Left renal pelvis (tissue), 4 donors: ENCODE measurements around the gene PKHD1. TPM values are rescaled to one million over a fixed set of nuclear protein-coding genes. Genes with fewer than 3 reads are reported as not detected.
"Not testable (repeated sequence)": the region's sequence is repeated elsewhere in the genome, so short reads cannot be mapped to it uniquely, and the experiment has no call there.

Experiments used
- DNase-seq, 4 donors: peaks; one replicate each; pipeline ENCODE4 v3.0.0-alpha.2; 2013; ENCODE audit warnings: low read depth in 4 of 4, low spot score in 3 of 4
- polyA plus RNA-seq, 4 donors: library from polyadenylated mRNA; unstranded; fragments of 120-200 nt; gene quantifications; one replicate each; pipeline ENCODE4 v1.2.1, GENCODE V29; 2013; ENCODE audit not compliant: insufficient read length in 4 of 4

Gene PKHD1
- polyA plus RNA-seq, 4 donors, result 0.41 to 23.8 (median 20.8) TPM

DNA sequence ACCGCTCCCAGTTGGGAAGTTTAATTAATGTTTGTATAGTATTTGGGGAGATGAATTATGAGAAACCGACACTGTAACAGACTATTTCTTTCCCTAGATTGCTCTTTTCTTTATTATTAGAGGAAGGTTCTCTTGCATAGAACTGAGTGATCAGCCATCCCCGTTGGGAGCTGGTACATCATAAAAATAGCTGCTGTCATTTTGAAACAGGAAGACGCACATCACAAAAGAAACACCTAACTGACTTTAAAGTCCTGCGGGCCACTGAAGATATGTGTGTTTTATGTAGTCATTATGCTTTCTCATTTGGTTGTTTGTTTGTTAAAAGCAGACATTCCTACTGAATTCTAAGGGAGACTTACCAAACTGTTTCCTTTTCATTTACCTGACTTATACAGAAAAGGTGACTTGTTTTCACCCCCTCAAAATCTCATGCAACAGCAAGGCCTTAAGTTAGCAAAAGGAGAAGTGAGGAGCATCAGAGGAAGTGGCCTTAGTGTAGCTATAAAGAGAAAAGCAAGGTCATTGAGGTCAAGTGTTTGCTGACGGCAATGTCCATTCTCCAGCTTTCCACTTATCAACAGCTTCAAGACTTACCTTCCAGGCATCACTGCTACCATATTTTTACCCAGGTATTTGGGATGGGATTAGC lies 91.0 kb downstream of the PKHD1 start:
- no peak for DNase-seq

DNA sequence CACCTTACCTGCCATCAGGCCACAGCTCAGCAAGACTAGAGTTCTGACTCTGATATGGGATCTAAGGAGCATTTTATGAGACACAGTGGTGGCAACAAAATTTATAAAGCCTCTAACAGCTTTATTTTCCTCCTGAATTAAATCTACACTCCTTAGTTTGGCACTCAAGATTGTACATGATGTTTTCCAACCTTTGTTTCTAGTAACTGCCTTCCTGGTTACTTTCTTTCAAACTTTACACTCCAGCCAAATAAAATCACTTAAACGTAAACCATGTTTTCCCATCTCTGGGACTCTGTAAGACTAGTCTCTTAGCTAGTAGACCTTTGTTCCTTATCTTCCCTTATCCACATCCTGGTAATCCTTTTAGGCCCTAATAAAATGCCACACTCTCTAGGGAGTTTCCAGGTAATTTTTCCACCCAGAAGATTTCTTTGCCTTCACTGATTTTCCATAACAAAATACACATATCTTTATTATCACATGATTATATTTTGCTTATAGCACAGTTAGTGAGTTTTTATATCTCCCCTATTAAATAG lies 92.1 kb downstream of the PKHD1 start:
- DNase-seq, result no peak

DNA sequence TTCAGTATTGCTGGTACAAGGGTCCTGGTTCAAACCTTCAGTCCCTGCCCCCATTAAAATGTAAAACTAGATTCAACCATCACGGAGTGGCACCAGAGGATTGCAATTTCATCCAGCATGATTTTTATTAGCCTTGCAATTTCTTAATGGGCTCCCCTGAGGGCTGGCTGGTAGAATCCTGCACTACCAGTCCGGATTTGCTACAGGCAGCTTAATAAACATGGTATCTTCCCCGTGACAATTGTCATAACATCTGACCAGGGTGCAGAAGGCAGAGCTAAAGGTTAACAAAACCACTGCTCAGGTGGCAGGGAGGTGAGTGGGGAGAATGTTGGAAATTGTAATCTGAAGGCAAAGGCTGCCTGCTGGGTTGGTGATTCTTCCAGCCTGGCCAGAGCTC lies 94.5 kb downstream of the PKHD1 start:
- DNase-seq, result no peak

DNA sequence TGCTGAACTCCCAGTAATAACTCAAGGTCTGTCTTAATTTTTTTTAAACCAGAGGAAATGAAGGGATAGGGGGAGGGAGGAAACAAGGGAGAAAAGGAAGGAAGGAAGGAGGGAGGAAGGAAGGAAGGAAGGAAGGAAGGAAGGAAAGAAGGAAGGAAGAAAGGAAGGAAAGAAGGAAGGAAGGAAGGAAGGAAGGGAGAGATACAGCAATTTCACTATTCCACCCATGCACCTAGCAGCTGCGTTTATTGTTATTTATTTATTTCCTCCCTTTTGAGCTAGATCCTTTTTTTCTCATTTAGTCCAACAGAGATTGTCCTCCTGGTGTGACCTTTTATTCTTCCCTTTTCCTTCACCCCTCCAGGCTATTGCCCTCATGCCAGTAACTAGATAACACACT lies 97.6 kb downstream of the PKHD1 start:
- no peak for DNase-seq

DNA sequence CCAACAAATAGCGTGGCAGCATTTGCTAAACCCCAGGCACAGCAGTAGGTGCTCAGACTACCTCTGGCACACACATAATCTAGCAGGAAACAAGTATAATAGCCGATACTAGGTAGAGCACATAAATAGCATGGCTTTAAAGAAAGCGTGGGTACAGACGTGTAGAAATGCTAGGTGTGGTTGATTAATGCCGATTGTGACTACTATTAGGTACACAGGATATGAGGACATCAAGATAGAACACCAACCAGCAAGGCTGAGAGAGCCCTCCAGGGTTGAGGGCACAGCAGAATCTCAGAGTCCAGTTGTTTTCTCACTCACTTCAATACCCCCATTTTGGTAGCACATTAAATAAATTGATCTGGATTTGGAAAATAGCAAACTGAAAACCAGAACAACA lies 100.5 kb downstream of the PKHD1 start:
- DNase-seq, result no peak

DNA sequence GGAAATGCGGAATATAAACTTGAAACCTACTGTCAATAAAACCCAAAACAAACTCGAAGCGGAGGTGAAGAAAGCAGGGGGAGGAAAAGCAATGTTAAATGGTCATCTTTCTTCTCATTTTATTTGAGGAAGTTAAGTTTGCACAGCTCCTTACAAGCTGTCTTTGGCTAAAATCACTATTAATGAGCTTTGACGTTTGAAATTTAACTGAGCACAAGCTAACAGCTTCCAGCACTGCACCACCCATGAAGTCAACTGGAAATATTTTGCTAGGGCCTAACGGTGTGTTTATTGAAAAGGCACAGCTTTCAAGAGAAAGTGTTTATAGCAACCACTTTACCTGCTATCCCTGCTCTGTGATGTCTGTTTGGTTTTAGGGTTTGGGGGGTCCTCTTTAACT lies 103.8 kb downstream of the PKHD1 start:
- no peak for DNase-seq

DNA sequence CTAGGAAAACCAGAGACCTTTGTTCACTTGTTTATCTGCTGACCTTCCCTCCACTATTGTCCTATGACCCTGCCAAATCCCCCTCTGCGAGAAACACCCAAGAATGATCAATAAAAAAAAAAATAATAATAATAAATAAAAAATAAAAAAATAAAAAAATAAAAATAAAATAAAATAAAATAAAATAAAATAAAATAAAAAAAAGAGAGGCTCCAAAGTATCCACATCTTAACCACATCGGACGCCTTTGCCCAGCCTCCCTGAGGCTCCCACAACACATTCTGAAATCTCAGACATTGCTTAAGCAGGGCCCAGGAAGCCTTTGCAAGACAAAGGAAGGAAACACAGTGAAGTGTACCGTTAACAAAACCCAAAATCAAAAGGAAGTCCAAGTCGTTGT lies 104.7 kb downstream of the PKHD1 start:
- not testable (repeated sequence) for DNase-seq

DNA sequence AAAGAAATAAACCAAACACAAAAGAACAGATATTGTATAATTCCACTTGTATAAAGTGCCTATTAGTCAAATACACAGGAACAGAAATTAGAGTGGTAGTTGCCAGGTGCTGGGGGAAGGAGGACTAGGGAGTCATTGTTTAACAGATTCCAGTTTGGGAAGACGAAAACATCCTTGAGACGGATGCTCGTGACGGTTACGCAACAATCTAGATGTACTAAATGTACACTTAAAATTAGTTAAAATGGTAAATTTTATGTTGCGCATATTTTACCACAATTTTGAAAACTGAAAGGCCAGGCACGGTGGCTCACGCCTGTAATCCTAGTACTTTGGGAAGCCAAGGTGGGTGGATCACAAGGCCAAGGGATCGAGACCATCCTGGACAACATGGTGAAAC lies 111.0 kb downstream of the PKHD1 start:
- DNase-seq, result no peak

DNA sequence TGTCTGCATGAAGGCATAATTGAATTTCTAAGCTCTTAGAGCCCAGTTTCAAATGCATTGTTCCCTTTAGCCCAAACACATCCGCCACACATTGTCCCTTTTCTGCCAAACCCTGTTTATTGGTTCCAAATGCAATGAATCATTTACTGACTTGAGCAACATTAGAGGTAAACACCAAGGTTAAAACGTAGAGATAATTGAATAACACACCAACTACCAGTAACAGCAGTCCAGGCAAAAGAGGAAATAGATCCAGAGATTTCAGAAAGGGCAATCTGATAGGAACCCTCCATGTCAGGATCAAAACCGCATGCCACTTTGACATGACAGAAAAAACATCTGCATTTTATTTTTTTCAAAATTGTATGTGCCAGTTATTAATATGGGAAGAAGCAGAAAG lies 114.8 kb downstream of the PKHD1 start:
- DNase-seq, result no peak

DNA sequence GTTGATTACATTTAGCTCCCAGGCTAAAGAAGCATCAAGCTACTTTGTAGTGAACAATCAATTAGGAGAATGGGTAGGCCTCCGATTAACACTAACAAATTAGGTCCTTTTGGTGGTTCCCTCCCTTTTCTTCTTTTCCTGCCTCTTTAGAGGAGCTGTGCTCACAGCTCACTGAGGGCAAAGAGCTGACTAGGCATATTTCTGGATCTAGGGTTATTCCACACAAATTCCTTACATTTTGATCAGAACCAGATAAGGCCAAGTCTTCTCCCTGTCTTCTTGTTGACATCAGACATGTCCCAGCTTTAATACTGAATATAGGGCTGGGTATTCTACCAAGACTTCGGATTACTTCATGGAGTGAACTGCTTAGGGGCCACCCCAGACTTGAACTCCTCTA lies 119.1 kb downstream of the PKHD1 start:
- no peak for DNase-seq

DNA sequence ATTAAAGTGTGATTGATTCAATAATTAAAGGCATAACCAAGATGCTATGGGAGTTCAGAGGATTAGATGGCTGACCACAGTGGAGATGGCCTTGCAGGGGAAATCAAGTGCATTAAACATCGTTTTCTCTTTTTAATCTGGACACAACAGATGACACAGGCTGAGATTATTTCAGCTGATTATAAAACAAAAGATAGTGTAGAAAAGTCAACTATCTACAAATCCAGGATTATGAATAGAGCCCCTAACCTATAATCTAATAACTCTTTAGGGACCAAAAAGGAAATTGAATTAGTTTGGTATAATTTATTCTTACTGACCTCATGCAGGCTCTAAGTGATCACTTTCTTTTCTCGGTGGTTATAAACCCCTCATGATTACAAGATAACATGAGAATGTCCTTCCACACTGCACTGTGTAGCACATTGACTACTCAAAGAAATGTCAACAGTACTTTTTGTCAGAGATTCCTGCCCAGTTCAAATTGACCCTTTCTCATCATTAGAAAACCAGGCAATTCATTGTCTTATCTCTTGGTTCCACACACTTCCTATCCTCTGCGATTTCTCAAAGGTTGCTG lies 122.1 kb downstream of the PKHD1 start:
- DNase-seq, result no peak

DNA sequence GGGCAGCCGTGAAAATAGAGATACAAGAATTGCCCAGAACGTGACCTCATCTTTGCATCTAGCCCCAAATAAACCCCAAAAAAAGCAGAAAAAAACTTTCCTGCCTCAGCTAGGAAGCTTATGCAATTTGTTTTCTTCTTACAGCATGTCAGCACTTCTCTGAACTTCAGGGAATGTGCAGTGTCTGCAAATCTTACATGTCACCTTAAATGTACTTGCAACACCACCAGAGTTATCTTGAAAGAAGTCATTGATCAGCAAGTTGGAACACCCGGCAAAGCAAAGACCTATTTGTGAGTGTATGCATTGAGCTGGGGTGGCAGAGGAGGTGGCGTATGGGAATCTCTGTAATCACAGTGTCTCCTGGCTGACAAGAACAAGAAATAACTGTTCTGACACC lies 123.4 kb downstream of the PKHD1 start:
- no peak for DNase-seq

DNA sequence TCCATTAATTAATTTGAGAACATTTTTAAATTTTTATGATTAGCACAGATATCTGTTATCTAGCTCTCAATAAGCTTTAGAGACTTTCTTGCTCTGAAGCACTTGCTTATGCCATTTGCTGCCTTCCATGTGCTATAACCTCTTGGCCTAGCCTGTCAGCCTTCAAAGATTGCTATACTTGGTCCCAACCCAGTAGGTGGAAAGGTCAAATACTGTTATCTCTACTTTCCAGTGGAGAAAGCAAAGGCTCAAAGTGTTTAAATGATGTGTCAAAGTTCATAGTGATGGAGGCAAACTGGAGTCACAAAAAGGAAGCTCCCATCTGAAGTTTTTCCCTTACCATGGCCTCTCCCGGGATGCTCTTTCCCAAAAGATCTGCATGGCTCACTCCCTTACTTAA lies 125.1 kb downstream of the PKHD1 start:
- DNase-seq, result no peak

DNA sequence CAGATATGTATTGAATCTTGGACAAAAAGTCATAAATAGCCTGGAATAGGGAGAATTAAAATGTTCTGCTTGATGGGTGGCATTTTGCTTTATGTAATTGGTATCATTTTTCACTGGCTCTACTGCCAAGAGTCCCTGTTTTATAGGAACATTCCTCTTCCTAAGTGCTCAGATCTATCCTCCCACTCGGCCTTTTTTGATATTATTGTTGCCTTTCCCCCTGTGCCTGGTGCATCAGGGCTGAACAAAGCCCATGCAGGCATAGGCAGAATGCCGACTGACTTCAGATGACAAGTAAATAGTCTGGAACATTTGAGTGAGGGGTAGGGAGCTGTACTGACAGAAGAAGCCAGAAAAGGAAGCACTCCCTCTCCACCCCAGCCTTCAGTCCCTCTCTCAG lies 127.0 kb downstream of the PKHD1 start:
- DNase-seq, result no peak

DNA sequence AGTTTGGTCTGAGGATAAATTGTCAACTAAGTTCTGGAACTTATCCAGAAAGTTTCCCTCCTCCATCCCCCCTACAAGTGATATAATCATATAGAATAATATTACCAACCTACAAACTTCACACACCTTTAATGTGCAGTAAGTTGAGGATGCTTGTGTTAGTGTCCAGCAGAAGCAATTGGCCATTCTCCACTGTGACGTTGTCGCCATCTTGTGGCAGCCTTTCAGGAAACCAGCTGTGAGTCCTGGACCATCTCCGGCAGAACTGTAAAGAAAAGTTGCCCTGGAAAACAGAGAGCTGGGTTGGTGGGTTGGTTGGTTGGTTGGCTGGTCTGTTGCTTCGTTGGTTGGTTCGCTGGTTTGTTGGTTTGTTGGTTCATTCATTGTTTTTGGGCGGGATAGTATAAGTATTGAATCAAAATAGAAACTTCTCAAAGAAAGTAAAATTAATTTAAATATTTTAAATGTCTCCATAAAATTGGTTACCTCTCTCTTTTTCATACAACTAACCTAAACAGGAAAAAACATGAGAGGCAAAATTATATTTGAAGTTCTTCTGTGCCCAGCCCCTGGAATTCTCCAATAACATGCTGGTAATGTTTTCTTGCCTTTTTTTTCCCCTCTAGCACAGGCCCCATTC lies 127.5 kb downstream of the PKHD1 start:
- DNase-seq, result peak in 3 of 4 donors; percentile 53 to 63 (median 59)

DNA sequence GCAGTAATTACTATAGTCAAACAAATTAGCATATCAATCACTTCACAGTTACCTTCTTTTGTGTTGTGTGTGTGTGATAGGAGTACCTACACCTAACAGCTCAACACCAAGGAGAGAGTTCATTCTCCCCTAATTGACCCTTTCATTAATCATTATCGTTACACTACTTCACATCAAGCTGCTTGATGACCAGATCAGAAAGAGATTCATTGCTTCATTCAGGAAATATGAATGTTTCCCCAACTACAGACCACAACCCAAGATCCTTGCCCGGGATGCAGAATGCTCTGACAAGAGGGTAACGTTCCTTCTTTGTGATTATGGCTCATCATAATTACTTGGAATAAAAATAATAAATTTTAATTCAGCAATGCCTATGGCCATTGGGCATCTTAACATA lies 132.7 kb downstream of the PKHD1 start:
- DNase-seq, result no peak

DNA sequence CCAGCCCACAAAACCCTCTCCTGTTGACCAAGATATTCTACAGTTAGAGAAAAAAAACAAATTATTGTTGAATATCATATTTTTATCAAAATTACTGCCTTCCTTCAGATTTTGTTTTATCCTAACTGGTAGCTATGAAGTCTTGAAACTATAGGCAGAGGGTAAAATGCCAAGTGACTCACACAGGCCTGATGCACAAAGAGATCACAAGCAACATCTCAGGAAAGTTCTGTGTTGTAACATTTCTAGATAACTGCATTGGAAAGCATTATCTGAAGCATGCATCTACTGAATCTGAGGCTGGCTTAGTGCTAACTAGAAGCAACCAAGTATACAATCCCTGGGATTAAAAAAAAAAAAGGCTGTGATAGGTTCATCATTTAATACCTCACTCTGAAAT lies 134.2 kb downstream of the PKHD1 start:
- no peak for DNase-seq

DNA sequence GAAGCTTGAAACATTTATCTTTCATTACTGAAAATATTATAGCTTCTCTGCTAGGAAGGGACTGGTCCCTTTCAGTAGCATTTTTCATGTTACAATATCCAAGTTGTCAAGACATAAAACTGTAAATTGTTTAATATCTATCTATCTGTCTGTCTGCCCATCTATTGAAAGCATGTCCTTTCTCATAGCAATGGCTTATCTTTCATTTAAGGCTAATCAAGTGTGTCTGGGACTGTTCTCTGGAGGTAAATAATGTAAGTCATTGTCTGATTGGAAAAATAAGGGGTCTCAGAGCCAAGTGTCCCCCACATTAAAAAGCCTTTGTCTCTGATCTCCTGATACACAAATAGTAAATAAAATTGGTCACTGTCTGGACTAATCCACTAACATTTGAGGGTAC lies 135.5 kb downstream of the PKHD1 start:
- no peak for DNase-seq

DNA sequence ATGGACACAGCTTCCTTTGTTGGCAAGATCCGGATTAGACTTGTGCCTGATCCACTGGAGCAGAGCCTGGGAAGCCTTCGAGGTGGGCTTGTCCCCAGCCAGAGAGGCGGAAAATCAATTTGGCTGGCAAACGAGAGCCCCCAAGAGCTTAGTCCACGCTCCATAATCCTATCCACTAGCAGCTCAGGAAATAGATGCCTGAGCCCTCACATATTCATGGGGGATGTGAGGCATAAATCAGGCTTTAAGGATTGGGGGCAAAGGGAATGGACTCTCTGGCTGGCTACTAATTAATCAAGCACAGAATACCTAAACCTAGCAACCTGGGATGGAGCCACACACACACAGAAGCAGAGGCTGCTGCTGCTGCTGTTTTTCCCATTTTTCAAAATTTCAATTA lies 137.9 kb downstream of the PKHD1 start:
- DNase-seq, result peak in 3 of 4 donors; percentile 10 to 33 (median 31)

DNA sequence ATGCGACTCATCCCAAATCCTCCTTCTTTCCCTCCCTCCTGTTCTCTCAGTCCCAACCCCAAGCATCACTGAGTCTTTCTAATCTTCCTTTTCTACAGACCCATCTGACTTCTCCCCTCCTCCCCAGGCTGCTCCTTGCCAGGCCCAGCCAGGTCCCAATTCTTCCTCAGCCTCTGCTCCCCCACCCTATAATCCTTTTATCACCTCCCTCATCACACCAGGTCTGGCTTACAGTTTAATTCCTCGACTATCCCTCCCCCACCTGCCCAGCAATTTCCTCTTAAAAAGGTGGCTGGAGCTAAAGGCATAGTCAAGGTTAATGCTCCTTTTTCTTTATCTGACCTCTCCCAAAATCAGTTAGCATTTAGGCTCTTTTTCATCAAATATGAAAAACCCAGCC lies 147.7 kb downstream of the PKHD1 start:
- DNase-seq, result not testable (repeated sequence)

DNA sequence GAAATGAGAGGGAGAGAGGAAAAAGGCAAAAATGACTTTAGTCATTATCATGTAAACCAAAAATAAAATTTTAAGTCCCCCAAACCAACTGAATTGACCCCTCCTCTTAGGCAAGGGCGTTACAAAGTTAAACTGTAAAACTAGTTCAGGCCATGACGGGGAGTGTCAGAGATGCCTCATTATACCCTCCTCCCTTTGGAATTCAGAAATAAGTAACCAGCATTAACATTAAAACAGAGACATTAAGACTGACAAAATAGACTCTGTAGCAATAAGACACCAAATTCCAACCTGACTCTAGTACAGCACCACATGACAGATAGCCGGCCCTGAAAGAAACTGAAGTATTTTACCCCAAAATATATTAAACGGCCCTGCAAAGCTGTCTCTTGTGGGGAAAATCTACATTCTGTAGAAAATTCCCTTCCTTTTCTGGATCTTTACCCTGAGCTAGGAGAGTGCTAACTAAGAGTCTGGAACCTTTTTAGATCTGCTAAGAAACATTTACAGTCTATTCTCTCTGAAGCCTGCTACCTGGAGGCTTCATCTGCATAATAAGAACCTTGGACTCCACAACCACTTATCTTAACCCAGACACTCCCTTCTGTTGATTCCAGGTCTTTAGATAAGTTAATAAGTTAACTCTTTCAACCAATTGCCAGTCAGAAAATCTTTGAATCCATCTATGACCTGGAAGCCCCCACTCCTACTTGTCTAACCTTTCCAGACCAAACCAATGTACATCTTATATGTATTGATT lies 150.7 kb downstream of the PKHD1 start:
- peak in 1 of 4 donors; percentile 9 for DNase-seq
